T-helper 2 cell (primary cell): ENCODE measurements around the gene EMC9.

Source experiments
- DNase-seq, 5 experiments: peaks; one replicate each; pipeline versions ENCODE4 v3.0.0 to v3.0.0-alpha.2; 2012 to 2022

The EMC9 gene

DNA sequence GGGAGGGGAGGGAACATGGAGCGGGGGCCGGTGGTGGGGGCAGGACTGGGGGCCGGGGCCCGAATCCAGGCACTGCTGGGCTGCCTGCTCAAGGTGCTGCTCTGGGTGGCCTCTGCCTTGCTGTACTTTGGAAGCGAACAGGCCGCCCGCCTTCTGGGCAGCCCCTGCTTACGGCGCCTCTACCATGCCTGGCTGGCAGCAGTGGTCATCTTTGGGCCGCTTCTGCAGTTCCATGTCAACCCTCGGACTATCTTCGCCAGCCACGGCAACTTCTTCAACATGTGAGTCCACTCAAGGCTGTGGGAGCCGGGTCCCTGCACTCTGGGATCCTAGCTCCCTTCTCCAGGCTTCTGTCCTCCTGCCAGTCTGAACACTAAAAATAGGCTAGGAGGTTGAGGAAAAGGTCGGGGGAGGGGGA lies 9.8 kb downstream of the EMC9 start:
- no peak for DNase-seq

DNA sequence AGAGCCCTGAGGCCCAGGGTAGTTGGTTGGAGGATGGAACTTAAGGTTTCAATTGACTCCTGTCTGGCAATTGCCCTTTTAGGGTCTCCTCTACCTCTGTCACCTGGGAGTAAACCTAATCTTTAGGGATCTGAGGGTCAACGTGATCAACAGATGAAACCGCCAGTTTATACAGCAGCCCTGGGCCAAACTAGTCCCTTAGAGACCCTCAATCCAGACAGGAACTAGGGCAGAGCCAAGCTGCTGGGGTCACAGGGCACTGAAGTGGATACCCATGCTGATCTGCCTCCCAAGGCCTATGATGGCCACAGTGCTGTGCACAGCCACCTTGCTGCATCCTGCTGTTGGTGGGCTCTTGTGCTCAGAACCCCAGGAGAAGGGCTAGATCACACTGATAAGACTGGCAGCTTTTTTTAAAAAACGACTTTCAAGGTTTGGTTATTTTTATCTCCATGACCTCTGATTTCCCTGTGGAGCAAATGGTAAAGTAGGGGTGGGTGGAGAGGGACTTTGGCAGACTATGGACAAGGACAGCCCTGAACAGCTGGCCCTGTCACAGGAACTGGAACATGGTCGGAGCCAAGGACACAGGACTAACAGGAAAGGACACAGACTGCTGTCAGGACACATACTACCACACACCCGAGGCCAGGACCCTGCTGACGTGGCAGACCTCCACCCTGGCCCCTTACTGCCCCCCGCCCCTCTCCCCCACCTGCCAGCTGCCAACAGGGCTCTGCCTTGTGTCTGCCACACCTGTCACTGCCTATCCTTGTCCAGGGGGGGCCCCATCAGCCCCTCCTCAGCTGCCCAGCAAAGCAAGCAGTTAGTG lies 10.5 kb downstream of the EMC9 start:
- no peak for DNase-seq

GRCh38 chr14:24130380-24130716 lies 11.0 kb downstream of the EMC9 start, which contains the start of gene FITM1:
TSS of gene FITM1 (plus strand) at chr14:24130659. CDS start at chr14:24131564, 905 bp downstream.
- DNase-seq = no peak

GRCh38 chr14:24129410-24129998 lies 11.9 kb downstream of the EMC9 start:
- no peak for DNase-seq

- no peak for DNase-seq
Observed at GRCh38 chr14:24127673-24128072, 13.7 kb downstream of the EMC9 start.

DNA sequence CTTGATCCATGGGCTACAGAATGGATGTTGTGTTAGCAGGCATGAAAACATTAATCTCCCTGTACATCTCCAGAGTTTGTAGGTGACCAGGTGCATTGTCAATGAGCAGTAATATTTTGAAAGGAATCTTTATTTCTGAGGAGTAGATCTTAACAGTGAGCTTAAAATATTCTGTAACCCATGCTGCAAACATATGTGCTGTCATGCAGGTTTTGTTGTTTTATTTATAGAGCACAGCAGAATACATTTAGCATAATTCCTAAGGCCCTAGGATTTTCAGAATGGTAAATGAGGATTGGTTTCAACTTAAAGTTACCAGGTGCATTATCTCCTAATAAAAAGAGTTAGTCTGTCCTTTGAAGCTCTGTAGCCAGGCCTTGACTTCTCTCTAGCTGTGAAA lies 14.5 kb downstream of the EMC9 start:
- no peak for DNase-seq

DNA sequence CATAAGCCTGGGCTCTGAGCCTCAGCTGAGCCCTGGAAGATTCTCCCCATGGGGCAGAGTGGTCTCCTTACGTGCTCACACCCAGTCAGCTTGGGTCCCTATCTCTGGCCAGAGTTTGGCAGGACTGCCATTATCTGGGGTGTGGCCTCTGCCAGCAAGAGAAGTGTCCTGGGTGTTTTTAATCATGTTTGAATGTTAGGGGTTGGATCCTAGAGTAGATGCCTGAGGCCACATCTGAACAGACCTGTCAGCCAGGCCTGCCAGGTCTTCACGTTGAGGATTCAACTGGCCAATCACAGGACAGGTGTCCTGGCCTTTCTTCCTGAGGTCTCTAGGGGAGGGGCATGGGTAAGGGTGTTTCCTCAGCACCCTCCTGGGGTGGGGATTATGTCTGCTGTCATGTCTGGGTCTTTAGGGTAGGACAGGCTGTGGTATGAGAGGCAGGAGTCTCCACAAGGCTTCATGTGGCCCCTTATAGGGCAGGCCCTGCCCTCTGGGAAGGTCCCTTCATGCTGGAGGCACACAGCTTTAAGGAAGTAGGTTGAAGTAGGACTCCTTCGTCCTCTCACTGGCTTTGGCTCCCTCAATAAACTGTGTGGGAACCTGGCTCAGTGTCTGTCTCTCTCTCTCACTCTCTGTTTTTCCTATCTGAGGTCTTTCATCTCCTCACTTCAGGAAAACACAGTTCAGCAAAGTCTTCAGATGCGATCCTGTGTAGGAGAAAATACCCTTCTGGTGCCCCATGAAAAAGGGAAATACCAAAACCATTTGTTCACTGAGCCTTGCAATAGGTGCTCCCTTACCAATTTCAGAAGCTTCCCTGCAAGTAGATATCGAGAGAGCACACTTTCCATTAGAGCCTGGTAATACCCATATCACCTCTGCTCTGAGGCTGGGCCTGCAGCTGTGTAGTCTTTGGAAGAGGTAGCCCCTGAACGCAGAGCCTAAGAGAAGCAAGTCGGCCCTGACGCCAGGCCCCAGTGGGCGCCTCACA lies 17.7 kb downstream of the EMC9 start:
- DNase-seq = no peak

DNA sequence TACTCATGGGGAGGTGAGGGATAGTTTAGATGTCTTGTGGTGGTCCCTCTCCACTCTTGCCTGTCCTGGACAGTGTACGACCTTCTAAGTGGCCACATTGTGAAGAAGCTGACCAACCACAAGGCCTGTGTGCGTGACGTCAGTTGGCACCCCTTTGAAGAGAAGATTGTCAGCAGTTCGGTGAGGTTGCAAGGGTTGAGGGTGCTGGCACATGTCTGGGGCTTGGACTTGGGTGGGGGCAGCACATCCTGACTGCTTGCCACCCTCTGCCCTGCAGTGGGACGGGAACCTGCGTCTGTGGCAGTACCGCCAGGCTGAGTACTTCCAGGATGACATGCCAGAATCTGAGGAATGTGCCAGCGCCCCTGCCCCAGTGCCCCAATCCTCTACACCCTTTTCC lies 18.5 kb downstream of the EMC9 start:
- no peak for DNase-seq

- DNase-seq = no peak
Observed at GRCh38 chr14:24122416-24122815, 19.0 kb downstream of the EMC9 start.

DNA sequence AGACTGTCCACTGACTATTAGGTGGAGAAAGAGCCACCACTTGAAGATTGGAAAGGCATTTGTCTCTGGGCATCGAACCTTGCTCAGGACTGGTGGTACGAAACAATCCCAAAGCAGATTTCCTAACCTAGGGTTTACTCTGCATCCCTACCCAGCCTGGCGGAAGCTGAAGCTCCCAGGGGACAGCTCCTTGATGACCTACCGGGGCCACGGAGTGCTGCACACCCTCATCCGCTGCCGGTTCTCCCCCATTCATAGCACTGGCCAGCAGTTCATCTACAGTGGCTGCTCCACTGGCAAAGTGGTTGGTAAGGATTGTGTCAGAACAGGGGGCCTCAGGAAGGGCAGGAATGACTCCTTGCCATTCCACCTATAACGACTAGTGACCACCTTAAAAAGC lies 20.2 kb downstream of the EMC9 start:
- DNase-seq = no peak

GRCh38 chr14:24119691-24120090 lies 21.7 kb downstream of the EMC9 start:
- DNase-seq = no peak

GRCh38 chr14:24117179-24117578 lies 24.2 kb downstream of the EMC9 start:
- no peak for DNase-seq

- DNase-seq = no peak
Observed at GRCh38 chr14:24116128-24116814, 25.1 kb downstream of the EMC9 start.

GRCh38 chr14:24115422-24116127 lies 25.8 kb downstream of the EMC9 start:
- peak in 1 of 5 experiments; percentile 22 for DNase-seq

GRCh38 chr14:24114532-24115421 lies 26.6 kb downstream of the EMC9 start, which contains the start of the genes DCAF11 and NRL:
TSS of gene DCAF11 (plus strand) at chr14:24114777. CDS start at chr14:24115595, 818 bp downstream.
TSS of gene NRL (minus strand) at chr14:24114949. CDS start at chr14:24082848, 32,101 bp downstream.
- DNase-seq = peak; percentile 94 to 100 (median 98)

DNA sequence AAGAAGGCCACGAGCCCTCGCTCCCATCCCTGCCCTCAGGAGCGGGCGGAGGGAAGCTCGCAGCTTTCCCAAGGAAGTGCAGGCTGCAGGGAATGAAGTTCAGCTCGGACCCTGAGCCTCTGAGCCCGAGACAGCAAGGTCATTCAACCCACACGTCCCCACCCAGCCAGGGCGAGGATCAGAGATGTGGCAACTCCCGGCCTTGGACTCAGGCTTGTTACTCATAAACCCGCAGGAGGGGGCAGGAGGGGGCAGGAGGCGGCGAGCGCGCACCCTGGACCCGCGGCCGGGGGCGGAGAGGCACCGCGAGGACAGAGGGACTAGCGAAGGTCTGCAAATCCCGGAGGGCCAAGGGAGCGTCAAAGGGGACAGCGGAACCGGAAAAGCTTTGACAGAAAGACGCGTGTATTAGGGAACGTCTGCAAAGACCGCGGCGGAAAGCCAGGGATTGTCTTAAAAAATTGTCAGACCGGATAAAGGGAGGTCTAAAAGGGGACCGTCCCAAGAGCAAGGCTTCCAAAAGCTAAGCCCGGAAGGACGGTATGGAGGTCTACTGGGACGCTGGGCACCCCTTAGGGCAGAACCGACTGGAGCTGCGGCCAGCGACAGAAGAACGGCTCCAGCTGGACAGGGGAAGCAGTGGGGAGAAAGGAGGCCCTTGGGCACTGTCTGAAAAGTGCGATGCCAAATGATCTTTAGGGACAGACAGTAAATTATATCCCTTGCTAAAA lies 27.4 kb downstream of the EMC9 start:
- DNase-seq = peak; percentile 37 to 91 (median 70)

GRCh38 chr14:24113379-24113800 lies 28.0 kb downstream of the EMC9 start:
- DNase-seq = peak in 1 of 5 experiments; percentile 46

- DNase-seq = no peak
Observed at GRCh38 chr14:24110523-24110922, 30.9 kb downstream of the EMC9 start.

DNA sequence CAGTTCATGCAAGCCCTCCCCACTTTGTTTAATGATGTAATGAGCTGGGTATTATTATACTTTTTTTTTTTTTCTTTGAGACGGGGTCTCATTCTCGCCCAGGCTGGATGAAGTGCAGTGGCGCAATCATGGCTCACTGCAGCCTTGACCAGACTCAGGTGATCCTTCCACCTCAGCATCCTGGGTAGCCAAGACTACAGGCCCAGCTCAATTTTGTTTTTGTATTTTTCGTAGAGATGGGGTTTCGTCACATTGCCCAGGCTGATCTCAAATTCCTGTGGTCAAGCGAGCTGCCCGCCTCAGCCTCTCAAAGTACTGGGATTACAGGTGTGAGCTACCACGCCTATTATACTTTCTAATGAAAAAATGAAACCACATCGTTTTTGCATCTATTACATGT lies 31.3 kb downstream of the EMC9 start:
- no peak for DNase-seq
